HG02938 (cell line): ENCODE measurements around the gene TRIM34.
"Not testable (repeated sequence)": the region's sequence is repeated elsewhere in the genome, so short reads cannot be mapped to it uniquely, and the experiment has no call there.

Source experiments
- ATAC-seq: cut with Tn5 transposase; IDR thresholded peaks from one replicate; pipeline ENCODE4 v1.9.1; 2021; ENCODE audit warnings: mild to moderate bottlenecking, moderate library complexity; ENCODE audit not compliant: unreplicated experiment

TRIM34 gene

DNA sequence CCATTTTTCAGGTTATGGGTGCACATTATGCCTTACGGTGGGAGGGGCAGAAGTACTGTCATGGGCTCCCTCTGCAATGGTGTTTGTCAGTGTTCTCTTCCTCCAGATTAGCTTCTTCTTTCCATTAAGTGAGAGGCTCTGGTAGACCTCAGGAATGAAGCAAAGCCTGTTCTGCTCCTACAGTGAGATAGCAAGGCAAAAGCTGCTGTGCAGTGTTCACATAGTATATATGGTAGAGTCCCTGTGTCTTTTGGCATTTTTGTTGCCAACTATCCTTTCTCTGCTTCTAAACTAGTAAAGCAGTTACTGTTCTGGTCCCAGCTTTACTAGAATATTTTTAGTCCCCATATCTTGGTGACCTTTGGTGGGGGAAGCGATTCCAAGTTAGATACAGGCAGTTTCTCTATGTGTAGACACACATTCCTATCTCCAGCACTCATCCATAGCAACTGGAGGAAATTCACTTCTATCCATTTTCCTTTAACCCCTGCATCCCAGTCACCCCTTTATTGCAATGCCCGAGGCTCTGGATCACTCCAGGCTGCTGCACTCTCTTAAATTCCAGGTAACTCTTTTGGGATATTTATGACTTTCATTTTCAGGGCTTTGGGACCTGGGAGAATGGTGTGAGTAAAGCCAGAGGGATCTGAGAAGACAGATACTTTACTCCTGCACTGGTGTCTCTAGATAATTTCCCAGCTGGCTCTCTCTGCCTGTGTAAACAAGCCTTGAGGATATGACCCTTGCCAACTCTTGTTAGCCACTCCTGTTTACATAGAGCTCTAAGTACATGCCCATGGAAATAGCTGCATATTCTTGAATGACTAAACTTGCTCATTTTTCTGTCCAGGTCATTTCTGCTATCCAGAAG lies 3.9 kb upstream of the TRIM34 start:
- ATAC-seq, result no peak

DNA sequence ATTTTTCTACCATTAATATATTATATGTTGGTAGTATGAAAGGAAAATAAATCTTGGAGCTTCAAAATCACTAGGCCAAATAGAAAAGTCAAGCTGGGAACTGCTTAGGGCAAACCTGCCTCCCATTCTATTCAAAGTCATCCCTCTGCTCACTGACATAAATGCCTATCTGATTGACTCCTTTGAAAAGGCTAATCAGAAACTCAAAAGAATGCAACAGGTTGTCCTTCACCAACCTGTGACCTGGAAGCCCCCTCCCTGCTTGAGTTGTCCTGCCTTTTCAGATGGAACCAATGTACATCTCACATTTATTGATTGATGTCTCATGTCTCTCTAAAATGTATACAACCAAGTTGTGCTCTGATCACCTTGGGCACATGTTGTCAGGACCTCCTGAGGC lies 3.2 kb upstream of the TRIM34 start:
- ATAC-seq, result no peak

DNA sequence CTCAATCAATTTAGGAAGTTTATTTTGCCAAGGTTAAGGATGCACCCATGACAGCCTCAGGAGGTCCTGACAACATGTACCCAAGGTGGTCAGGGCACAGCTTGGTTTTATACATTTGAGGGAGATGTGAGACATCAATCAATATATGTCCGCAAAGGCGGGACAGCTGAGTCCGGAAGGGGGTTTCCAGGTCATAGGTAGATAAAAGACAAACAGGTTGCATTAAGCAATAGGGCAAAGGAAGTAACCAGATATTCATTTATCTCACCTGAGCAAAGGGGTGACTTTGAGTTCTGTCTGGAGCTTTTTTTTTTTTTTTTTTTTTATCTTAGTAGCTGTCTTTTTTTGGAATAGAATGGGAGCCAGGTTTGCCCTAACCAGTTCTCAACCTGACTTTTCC lies 2.0 kb upstream of the TRIM34 start:
- no peak for ATAC-seq

DNA sequence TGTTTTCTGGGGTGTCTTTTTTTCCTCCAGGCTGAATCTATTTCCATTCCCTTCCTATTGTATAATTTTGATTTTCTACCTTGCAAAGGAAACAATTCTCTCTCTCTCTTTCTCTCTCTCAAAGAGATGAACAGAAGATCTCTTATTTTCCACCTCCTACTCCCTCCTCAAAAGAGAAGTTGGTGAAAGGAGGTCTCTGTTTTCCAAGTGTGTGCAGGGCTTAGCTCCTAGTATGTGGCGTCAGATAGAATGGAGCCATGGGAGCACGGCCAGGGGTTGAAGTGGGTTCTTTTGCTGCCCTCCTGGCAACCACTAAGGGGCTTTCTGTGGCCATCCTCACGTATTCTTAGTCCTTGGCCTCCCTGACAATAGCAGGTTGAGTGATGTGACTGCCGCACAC lies 480 bp downstream of the TRIM34 start:
- ATAC-seq, result peak; percentile 10

DNA sequence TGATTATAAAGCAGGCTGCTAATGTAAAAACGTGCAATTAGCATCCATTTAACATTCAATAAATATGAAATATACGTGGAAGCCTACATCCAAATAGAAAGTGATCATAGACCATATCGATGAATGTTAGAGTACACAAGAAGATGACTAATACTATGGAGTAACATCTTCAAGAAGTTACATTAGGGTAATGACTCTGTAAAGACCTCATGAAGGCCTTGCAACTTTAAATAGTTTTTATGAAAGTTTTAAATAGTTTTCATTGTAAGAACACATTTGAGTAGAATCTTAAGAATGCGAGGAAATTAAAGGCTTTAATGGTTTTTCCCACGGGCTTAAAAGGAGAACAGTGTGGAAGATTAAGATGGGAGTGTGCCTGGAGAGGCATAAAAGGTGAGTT lies 1.4 kb downstream of the TRIM34 start:
- no peak for ATAC-seq

DNA sequence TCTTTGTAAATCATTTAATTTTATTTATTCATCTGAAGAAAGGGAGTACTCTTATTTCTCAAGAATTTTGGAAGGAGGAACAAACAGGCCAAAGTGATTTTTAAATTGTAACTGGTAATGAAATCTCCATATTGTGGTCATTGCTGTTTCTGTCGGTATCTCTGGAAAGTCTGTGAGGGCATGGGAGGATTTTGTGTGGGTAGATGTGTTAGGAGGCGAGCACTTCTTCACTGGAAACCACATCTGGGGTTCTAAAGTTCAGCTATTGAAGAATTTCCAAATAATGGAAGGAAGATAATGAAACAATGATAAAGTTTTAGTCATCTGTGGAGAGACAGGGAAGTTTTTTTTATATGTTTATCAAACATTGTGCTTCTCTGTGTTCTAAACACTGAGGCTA lies 6.6 kb downstream of the TRIM34 start:
- ATAC-seq, result peak; percentile 5

DNA sequence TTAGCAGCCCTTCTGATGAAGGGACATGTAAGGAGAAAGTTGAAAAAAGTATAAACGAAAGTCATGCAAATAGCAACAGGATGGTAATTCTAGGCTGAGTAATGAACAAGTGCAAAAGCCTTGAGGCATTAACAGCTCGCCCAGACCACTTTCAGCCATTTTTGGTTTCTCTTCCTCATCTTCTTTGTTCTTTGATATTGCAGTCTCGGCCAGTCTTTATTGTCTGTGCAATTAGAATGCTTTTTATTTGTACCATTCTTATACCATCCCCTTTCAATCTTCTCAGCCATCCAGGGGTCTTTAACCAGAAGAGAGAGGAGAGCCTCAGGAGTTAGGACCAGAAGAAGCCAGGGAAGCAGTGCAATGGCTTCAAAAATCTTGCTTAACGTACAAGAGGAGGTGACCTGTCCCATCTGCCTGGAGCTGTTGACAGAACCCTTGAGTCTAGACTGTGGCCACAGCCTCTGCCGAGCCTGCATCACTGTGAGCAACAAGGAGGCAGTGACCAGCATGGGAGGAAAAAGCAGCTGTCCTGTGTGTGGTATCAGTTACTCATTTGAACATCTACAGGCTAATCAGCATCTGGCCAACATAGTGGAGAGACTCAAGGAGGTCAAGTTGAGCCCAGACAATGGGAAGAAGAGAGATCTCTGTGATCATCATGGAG lies 7.3 kb downstream of the TRIM34 start:
- ATAC-seq, result peak; percentile 98

DNA sequence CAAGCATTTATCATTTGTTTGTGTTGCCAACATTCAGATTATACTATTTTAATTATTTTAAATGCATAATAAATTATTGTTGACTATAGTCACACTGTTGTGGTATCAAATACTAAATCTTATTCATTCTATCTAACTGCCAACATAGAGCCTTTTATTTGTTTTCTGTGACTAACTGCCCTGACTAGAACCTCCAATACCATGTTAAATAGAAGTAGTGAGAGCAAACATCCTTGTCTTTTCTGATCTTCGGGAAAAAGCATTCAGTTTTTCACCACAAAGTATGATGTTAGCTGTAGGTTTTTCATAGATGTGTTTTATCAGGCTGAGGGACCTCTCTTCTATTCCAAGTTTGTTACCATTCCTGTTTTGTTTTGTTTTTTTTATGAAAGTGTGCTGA lies 15.2 kb downstream of the TRIM34 start:
- no peak for ATAC-seq

DNA sequence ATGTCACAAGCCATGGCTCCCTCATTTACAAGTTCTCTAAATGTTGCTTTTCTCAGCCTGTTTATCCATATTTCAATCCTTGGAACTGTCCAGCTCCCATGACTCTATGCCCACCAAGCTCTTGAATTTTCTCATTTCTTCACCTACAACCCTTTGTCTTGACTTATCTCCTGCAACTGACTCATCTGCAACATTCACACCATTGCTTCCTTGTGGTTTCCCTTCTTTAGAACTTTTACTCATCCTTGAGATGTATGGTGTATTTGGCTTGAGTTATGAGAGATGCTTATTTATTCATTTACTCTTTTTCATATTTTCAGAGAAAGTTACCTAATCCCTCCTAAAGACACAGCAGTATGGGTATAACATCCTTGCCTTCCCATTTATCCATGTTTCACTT lies 18.8 kb downstream of the TRIM34 start:
- ATAC-seq, result no peak

DNA sequence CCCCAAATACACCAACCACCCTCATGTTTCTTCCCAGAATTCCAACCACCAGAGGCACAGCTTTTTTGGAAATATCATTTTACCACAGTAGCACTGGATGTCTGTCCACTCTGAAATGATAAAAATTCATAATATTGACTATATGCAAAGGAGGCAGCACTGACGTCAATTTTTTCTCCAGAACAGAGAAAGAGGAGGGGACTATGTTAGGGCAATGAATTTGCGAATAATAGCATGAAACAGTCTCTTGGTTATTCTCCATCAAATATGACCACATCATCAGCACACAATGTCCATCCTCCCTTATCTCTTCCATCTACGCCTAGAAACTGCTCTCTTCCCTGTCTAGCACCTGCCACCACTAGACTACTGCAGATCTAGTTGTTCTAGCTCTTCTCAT lies 21.3 kb downstream of the TRIM34 start:
- ATAC-seq, result no peak

DNA sequence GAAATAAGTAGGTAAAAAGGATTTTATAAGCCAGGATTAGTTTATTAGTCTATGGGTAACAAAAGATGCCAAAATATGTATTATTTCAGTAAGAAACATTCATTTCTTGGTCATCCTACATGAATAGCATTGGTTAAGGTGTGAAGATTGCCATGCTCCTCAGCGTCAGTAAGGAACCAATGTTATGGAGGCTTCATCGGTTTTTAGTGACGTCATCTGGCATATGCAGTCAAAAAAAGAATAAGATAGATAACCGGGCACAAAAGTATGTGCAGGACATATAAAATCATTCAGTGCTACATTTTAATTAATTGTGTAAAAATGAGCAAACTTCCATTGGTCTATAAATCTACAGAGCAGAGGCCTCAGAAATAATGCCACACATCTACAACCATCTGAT lies 30.7 kb downstream of the TRIM34 start:
- ATAC-seq, result no peak

DNA sequence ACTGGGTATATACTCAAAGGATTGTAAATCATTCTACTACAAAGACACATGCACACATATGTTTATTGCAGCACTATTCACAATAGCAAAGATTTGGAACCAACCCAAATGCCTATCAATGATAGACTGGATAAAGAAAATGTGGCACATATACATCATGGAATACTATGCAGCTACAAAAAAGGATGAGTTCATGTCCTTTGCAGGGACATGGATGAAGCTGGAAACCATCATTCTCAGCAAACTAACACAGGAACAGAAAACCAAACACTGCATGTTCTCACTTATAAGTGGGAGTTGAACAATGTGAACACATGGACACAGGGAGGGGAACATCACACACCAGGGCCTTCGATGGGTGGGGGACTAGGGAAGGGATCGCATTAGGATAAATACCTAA lies 32.2 kb downstream of the TRIM34 start:
- not testable (repeated sequence) for ATAC-seq

DNA sequence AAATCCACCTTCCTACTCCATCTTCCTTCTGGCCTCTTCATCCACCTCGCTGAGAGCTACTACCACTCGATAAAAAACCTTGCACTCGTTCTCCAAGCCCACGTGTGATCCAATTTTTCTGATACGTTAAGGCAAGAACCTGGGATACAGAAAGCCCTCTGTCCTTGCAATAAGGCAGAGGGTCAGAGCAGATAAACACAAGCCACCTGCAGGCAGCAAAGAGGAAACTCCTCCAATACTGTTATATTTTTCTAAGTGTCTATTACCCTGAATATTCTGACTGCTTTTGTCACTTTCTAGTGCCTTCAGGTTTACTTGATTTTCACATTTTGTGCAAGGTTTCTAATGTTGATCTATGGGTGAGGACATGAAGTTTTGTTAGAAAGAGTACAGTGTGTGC lies 33.5 kb downstream of the TRIM34 start:
- no peak for ATAC-seq

DNA sequence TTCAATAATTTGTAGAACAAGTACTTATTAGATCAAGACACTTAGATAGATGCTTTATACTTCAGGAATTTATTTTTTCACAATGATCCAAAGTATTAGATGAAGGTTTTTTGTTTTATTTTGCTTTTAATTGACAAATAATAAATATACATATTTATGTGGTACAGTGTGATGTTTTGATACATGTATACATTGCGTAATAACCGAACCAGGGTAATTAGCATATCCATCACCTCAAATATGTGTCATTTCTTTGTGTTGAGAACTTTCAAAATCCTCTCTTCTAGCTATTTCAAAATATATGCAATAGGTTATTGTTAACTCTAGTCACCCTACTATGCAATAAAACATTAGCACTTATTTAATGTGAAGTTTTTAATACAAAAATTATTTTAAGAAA lies 38.7 kb downstream of the TRIM34 start:
- ATAC-seq, result no peak

DNA sequence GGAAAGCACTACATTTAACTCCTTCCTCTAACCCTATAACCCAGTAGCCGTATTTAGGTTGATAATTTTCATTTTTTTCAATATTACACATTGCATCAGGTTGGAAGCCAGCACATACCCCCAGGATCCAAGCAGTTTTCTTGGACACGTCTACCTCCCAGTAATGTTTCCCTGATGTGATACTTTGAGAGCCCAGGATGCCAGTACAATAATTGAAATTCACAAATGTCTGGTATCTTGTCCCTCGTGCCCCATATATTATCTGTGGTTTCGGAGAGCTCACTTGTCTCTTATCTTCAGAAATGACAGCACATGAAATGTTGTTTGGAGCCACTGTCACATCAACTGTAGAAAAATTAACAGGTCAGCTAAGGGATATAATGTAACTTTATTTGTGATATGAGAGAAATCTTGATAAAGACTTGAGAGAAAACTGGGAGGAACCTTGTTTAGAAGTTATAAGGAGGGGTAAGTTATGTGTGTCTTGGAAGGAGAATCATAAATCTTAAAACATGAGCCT lies 40.3 kb downstream of the TRIM34 start:
- ATAC-seq, result no peak

DNA sequence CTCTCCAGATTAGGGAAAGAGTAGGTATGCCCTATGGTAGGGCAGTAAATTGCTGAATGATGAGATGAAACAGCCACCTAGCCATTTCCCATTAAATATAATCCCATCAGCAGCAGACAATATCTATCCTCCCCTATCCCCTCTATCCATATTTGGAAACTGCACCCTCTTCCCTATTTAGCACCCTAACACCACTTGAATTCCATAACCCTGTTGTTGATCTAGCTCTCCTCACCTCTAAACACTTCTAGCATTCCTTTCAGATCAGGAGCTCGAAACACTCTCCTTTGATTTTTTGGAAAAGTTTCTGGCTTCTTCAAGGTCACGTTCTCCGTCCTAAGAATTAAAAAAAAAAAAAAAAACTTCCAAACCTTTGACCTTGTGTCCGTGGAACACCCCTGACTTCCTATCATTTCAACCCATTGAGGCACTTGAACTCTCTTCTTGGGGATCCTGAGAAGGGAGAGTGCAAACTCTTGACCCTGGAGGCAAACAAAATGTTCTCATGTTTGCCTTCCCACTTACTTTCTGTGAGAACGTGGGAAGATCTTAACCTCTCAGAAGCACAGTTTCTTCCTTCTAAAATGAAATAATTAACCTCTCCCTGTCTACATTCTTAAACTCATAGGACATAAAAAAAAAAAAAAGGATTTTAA lies 41.1 kb downstream of the TRIM34 start:
- ATAC-seq, result no peak

DNA sequence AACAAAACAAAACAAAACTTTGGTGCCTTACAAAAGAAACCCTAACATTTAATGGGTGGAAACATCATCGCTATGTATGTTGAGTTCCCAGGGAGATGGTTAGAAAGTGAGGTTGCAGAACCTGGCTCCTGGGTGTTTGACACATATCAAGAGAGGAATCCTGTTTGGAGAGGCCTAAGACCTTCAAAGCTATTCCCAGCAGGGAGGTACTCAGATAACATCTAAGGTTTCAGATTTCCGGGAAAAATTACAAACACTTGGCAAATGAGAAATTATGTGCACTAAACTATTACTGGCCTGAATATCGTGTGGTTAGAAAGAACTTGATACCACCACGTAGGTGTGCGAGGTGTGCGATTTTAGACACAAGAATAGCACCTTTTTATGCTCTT lies 41.6 kb downstream of the TRIM34 start:
- no peak for ATAC-seq

DNA sequence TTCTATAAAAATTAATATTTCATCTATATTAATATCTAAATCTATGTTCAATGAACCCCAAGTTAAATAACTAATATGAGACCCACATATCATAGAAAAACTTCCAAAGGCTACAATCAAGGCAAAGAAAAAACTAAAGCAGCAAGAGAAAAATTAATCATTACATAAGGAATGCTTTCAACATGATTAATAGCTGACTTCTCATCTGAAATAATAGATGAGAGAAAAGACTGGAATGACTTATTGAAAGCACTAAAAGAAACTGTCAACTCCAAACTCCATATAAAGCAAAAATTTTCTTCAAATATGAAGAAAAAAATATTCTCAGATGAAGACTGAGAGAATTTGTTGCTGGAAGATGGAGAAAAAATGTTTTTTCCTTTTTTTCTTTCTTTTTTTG lies 47.0 kb downstream of the TRIM34 start:
- no peak for ATAC-seq

DNA sequence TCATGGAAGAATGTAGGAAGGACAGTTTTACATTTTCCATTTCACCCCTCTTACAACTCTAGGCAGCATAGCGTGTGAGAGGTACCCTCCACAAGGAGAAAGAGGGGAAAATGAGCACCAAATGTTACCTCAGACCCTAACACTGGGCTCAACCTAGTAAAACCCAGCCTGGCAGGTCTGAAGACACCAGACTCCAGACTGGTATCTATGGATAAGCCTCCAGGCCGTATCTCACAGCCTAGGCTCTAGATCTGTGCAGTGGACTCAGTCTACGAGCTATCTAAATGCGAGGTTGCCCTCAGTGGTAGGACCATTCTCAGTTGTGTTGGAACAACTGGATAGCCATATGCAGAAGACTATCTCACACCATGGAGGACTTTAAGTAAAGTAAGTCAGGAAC lies 49.6 kb downstream of the TRIM34 start:
- ATAC-seq, result no peak

DNA sequence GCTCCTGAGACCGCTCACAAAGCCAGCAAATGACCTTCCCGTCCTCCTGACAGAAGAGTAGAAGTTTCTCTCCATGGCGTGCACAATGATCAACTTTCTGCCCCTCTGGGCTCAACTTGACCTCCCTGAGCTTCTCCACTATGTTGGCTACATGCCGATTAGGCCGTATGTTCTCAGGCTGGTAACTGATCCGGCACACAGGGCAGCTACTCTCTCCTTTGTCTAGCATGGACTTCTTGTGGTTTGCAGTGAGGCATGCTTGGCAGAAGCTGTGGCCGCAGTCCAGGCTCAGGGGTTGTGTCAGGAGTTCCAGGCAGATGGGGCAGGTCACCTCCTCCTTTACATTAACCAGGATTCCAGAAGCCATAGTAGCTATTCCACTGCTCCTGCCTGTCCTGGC lies 55.0 kb downstream of the TRIM34 start:
- no peak for ATAC-seq

DNA sequence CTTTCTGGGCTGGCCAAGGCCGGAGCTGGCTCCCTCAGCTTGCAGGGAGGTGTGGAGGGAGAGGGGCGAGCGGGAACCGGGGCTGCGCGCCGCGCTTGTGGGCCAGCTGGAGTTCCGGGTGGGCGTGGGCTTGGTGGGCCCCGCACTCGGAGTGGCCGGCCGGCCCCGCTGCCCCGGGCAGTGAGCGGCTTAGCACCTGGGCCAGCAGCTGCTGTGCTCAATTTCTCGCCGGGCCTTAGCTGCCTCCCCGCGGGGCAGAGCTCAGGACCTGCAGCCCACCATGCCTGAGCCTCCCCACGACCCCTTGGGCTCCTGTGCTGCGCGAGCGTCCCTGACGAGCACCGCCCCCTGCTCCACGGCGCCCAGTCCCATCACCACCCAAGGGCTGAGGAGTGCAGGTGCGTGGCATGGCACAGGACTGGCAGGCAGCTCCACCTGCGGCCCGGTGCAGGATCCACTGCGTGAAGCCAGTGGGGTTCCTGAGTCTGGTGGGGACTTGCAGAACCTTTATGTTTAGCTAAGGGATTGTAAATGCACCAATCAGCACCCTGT lies 58.2 kb downstream of the TRIM34 start:
- not testable (repeated sequence) for ATAC-seq
